Measurements from ENCODE around the gene CFAP68.
"Not testable (repeated sequence)": the region's sequence is repeated elsewhere in the genome, so short reads cannot be mapped to it uniquely, and the experiment has no call there.

CFAP68 gene

DNA sequence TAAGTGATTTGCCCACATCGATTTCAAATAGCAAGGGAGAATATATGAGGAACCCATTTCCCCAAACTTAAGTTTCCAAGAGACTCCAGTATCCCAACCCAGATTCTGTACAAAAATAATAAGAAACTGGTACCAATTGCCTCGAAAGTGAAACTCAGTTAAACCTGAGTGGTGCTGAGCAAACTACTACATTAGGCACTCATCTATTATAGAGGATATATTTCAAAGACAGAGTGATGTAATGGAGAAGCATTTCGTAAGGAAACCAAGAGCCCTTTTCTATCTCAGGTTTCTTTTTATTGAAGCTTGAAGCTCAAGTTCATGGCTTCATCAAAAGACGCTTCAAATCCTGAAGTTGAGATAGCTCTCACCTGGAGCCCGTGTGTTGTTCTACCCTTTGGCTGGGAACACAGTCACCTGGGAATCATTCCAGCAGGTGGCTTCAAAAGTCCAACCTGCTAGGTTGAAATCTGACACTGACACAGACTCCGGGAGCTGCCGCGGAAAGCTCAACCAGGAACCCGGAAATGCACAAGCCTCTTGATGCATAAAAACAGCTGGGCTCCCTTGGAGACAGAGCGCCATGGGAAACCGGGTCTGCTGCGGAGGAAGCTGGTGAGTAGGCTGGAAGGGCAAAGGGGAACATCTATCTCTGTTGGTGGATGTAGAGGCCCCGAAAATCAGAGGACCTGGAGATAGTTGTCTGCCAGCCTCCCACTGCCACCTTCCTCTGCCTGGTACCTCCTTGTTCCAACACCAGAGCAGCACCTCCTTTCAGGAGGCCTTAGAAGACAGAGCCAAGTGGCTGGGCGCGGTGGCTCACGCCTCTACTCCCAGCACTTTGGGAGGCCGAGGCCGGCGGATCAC, 39.3 kb downstream of the CFAP68 start, which contains the start of gene C11orf52:
Gene C11orf52 (plus strand): TSS at position 524 of the 867 bp plus-strand sequence. CDS start 60 bp downstream, at position 584.
- peak; percentile 57 for DNase-seq (ENCODE audit: low spot score)

DNA sequence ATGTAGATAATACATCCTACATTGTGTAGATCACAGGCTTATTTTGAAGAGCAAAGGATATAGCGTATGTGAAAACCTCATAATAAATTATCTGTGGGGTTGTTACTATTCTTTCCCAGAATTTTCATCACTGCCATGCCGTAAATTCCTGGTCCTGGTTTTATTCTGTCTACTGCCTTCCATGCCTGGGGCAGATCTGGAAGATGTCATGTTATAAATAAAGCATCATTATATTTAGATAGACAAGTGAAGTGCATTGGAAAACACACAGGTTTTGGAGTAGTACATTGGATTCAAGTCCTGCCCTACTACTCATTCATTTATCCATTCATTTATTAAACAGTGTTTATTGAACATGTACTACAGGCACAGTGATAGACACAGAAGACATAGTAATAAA, 41.6 kb downstream of the CFAP68 start:
- DNase-seq (ENCODE audit: low spot score): no peak

DNA sequence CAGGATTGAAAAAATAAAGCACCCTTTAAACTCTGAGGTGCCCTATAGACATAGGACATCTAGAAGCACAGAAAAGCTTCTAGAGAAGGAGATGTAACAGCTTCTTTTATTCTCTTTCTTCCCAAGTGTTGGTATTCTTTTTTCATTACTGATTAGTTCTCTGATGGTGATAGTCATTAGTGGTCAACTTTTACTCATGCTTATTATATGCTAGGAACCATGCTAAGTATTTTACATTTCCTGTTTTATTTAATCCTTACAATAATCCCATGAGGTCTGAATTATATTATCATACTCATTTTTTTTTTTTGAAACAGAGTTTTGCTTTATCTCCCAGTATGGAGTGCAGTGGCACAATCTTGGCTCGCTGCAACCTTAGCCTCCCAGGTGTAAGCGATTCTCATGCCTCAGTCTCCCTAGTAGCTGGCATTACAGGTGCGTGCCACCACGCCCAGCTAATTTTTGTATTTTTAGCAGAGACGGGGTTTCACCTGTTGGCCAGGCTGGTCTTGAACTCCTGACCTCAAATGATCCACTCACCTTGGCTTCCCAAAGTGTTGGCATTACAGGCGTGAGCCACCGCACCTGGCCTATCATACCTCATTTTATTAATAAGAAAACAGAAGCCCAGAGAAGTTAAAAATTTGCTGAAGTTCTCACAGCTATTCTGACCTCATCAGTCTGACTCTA, 42.3 kb downstream of the CFAP68 start:
- DNase-seq (ENCODE audit: low spot score): no peak

DNA sequence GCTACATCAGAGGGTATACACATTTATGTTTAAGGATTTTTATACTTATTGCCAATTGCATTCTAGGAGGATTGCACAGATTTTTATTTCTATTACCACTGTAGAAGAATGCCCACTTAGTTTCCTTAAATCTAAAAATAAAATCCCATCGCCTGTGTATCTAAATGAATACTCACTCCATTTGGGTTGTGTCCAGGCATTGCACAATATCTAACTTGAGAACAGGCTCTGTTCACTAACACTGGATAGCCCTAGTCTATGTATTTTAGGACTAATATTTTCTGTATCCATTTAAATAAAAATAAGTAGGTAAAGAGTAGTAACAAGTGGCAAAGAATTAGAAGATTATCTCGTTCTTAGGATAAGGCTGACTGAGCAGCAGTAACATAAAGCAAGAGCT, 43.5 kb downstream of the CFAP68 start:
- DNase-seq (ENCODE audit: low spot score): no peak

DNA sequence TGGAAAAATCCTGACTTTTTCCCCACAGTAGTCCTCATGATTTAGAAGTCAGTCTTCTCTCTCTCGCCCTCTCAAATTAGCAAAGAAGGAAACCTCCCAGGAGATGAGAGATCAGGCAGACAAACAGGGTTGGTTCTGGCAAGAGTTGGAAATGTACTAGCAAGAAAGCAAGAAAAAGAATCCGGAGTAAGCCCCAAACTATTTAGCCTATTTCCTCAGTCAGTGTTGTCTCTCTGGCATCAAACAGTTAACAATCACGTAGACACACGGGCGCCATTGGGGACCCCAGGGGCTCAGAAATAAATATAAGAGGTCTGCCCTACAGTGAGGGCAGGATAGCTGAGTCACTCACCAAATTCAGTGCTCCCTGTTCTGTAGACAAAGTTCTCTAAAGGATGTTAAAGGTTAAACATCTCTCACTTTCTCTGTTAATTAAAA, 44.0 kb downstream of the CFAP68 start:
- DNase-seq (ENCODE audit: low spot score): no peak

DNA sequence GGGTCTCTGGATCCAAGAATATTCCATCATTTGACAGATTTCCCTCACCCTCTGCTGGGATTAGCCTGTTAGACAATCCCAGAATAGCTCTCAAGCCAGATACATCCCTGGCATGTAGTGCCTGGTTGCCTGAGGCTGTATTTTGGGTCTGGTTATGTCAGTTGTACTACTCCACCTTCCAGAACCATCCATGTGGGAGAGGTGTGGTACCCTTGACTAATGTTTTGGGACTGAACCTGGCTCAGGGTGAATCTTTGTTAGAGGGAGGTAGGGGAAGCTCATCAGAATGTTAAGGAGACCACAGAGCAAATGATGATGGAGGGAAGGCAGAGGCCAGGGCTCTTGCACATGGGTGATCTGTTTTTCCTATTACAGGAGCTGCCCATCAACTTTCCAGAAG, 44.6 kb downstream of the CFAP68 start:
- DNase-seq (ENCODE audit: low spot score): no peak

DNA sequence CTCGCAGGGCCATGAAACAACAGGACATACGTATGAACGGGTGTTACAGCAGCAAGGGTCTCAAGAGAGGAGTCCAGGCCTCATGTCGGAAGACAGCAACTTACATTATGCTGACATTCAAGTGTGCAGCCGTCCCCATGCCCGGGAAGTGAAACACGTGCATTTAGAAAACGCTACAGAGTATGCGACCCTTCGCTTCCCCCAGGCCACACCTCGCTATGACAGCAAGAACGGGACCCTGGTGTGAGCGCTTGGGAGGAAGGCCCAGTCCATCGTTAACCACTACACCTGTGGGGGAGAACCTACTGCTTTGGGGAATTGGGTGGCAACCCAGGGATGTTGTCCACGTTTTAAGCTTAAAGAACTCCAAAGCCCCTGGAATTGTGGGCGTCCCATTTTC, 46.6 kb downstream of the CFAP68 start:
- DNase-seq (ENCODE audit: low spot score): no peak

DNA sequence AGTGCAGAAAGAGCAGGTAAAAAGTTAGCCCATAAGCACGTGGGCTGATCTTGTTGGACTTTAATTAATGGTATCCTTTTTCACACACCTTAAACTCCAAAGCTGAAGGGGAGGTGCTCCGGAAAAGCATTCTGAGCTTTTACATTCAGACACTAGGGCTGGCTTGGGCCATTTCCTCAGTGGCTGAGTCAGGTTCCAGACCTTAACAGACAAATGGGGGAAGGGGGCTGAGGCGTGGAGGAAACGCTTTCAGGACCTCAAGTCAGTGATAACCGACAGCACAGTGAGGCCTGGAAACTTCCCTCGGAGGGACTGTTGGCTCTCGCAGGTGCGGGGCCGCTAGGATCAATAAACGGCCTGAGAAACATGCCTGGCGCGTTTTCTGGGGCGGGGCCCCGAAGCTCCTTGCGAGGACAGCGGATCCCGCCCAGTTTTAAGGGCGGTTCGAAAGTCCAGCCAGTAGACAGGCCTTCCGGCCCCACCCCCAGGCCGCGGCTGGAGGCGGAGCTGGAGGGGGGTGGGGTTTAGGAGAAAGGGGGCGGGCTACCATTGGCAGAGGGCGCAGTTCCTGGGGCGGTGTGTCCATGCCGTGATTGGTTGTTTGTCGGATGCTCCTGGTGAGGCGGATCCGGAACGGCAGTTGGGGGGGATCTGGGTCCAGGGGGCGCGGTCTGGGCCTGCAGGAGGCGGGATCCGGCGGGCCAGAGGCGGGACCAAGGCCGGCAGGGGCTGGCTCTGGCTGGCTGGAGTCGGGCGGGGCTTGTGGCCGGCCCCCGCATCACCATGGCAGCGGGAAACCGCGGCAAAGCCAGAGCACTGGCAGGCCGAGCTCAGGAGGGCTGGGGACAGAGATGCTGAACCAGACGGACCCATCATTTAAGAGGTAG, 47.4 kb downstream of the CFAP68 start:
- peak; percentile 69 for DNase-seq (ENCODE audit: low spot score)

DNA sequence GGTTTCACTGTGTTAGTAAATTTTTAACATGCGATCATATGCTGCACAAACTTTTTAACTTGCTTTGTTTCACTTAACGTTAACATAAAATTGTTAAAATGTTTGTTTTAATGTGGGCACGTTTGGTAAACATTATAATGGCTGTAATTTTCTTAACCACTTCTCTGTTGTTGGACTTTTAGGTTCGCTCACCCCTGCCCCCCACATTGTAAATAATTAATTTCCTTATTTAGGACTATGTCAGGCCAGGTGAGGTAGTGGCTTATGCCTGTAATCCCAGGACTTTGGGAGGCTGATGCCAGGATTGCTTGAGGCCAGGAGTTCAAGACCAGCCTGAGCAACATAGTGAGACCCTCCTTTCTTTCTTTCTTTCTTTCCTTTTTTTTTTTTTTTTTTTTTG, 51.1 kb downstream of the CFAP68 start:
- no peak for DNase-seq (ENCODE audit: low spot score)

DNA sequence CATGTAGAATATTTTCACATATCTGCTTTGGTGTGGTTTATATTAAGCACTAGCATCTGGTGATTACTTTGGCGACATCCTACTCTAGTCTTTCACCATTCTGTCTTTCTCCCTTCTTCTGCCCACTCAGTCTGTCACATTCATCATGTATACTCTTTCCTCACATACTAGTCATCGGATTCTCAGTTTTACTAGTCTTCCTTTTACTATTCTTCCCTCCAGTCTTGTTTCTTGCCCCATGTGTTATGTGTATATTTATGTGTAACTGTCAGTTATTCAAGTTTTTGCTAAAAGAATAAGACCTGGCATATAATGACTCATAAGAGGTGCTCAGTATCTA, 53.2 kb downstream of the CFAP68 start:
- no peak for DNase-seq (ENCODE audit: low spot score)

DNA sequence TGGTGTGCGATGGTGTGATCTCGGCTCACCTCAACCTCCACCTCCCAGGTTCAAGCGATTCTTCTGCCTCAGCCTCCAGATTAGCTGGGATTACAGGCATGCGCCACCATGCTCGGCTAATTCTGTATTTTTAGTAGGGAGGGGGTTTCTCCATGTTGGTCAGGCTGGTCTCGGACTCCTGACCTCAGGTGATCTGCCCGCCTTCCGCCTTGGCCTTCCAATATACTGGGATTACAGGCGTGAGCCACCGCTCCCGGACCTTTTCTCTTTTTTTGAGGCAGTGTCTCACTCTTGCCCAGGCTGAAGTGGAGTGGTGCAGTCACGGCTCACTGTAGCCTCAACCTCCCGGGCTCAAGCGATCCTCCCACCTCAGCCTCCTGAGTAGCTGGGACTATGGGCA, 53.8 kb downstream of the CFAP68 start:
- DNase-seq (ENCODE audit: low spot score): not testable (repeated sequence)

DNA sequence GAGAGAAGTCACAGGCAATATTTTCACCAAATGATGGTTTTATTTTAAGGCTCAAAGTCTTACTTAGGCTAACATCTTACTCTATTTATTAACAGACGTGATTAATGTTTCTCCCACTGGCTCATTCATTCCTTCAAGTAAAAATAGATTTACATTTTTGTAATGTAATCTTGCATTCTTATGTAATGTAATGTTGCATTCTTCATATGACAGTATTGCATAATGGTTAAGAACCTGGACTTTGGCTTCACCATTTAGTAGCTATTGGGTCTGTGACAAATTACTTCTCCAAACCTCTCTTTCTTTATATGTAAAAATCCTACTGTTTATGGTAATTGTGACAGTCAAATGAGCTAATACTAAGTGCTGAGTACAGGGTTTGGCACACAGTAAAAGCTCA, 54.5 kb downstream of the CFAP68 start:
- no peak for DNase-seq (ENCODE audit: low spot score)

DNA sequence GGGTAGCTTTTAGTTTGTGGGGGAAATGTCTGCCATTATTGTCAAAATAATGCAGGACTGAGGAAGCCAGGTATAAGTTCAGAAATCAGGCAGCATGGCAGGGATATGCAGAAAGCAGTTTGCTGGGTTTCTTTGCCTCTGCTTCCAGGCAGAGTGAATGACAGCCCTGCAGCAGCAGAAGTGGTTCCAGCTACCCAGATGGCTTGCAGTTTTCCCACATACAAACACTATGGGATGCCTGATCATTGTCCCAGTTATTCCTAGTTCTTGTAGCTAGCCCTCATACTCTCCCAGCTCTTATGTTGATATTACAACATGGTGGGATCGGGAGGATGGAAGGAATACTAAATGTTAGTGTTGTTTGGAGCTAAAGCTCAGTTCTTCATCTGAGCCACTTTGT, 55.0 kb downstream of the CFAP68 start:
- DNase-seq (ENCODE audit: low spot score): no peak

Measured in HuH-7.5 (cell line).